H1 (cell line): ENCODE measurements around the gene TECPR2. TPM values are rescaled to one million over a fixed set of nuclear protein-coding genes. Genes with fewer than 3 reads are reported as not detected.

Experiments
- CTCF ChIA-PET: fragments of 300-600 bp; sonication (Branson Sonifier 250); formaldehyde crosslinking; loops from one replicate; lab custom pipeline; 2021; ENCODE audit not compliant: partially characterized antibody; lab: Charles Lee
- POLR2A ChIA-PET: fragments of 300-600 bp; sonication (Branson Sonifier 250); formaldehyde crosslinking; loops from one replicate; lab custom pipeline; 2021; ENCODE audit warnings: inconsistent platforms; ENCODE audit not compliant: partially characterized antibody; lab: Charles Lee
- DNase-seq, 2 experiments: peaks; one replicate each; pipeline versions ENCODE4 v3.0.0 to v3.0.0-alpha.2; 2010 to 2022; ENCODE audit warnings: low spot score in 2 of 2, low read depth in 1 of 2, mixed read lengths in 1 of 2
- FAIRE-seq: peaks from 2 replicates; lab custom pipeline; 2011; peaks lifted over from hg19 to GRCh38; lab: Jason Lieb, UNC
- H2AFZ ChIP-seq: 2 replicates; pipeline ENCODE4 v1.8.1; 2012; ENCODE audit warnings: low read length, inconsistent platforms
- H2AK5ac ChIP-seq: 2 replicates; pipeline ENCODE4 v1.6.1; 2013; ENCODE audit warnings: low read depth, low read length
- H2BK120ac ChIP-seq: replicated peaks from 2 replicates; pipeline ENCODE3; 2013; ENCODE audit warnings: low read depth, low read length, inconsistent platforms
- H2BK12ac ChIP-seq: 2 replicates; pipeline ENCODE4 v1.6.1; 2013; ENCODE audit warnings: low read depth, low read length
- H2BK15ac ChIP-seq: 2 replicates; pipeline ENCODE4 v1.6.1; 2013; ENCODE audit warnings: low read length
- H2BK20ac ChIP-seq: 2 replicates; pipeline ENCODE4 v1.6.1; 2013; ENCODE audit warnings: low read length
- H2BK5ac ChIP-seq: 2 replicates; pipeline ENCODE4 v1.6.1; 2013; ENCODE audit warnings: low read depth, low read length
- H3K14ac ChIP-seq: 2 replicates; pipeline ENCODE4 v1.6.1; 2013; ENCODE audit warnings: inconsistent platforms; ENCODE audit not compliant: insufficient read length
- H3K18ac ChIP-seq: 2 replicates; pipeline ENCODE4 v1.6.1; 2013; ENCODE audit warnings: low read length; ENCODE audit errors: extremely low read depth
- H3K23ac ChIP-seq: 2 replicates; pipeline ENCODE4 v1.6.1; 2013; ENCODE audit warnings: inconsistent platforms; ENCODE audit not compliant: insufficient read length
- H3K23me2 ChIP-seq: 2 replicates; pipeline ENCODE4 v1.6.1; 2013; ENCODE audit warnings: low read depth, low read length
- H3K27ac ChIP-seq: 2 replicates; pipeline ENCODE4 v1.6.1; 2011; ENCODE audit warnings: low read depth, low read length, inconsistent platforms
- H3K27me3 ChIP-seq, 4 experiments: replicated peaks in 1 of 4; 1 replicate in 1 of 4; 2 replicates in 3 of 4; pipeline versions ENCODE4 v1.6.1 to v1.8.1; 2011 to 2013; ENCODE audit warnings: low read length in 3 of 4, mild to moderate bottlenecking in 3 of 4, inconsistent platforms in 2 of 4, mixed read lengths in 2 of 4, moderate library complexity in 1 of 4; ENCODE audit not compliant: control insufficient read depth in 3 of 4, insufficient read depth in 3 of 4; ENCODE audit errors: extremely low read depth in 1 of 4
- H3K36me3 ChIP-seq, 4 experiments: 2 replicates each; pipeline versions ENCODE4 v1.6.1 to v1.8.1; 2011 to 2013; ENCODE audit warnings: mild to moderate bottlenecking in 4 of 4, low read length in 3 of 4, moderate library complexity in 2 of 4, control low read depth in 1 of 4, inconsistent platforms in 1 of 4; ENCODE audit not compliant: insufficient read depth in 4 of 4, control insufficient read depth in 2 of 4
- H3K4ac ChIP-seq: replicated peaks from 2 replicates; pipeline ENCODE3; 2013; ENCODE audit warnings: low read length, low read depth, mixed read lengths, inconsistent platforms; ENCODE audit not compliant: insufficient read length
- H3K4me1 ChIP-seq, 4 experiments: replicated peaks in 1 of 4; 1 replicate in 1 of 4; 2 replicates in 3 of 4; pipeline versions ENCODE4 v1.6.1 to v1.8.1; 2011 to 2013; ENCODE audit warnings: low read length in 3 of 4, inconsistent platforms in 2 of 4, mixed read lengths in 1 of 4; ENCODE audit not compliant: insufficient read depth in 4 of 4, control insufficient read depth in 3 of 4
- H3K4me2 ChIP-seq, 2 experiments: 2 replicates each; pipeline versions ENCODE4 v1.6.1 to v1.8.1; 2011 to 2013; ENCODE audit warnings: low read depth in 2 of 2, low read length in 2 of 2, control low read depth in 1 of 2, inconsistent platforms in 1 of 2, mild to moderate bottlenecking in 1 of 2; ENCODE audit not compliant: insufficient read depth in 1 of 2
- H3K4me3 ChIP-seq, 4 experiments: fragments of 200-600, 300-600 bp in 1 of 4; sonication (generic), shearing (Covaris generic), sonication (Bioruptor Twin) in 1 of 4; 2 replicates each; pipeline versions ENCODE4 v1.5.1 to v1.8.1; 2011 to 2016; ENCODE audit warnings: low read length in 4 of 4, low read depth in 3 of 4, control low read depth in 2 of 4, inconsistent platforms in 2 of 4, mild to moderate bottlenecking in 2 of 4, mixed read lengths in 1 of 4, moderate library complexity in 1 of 4; ENCODE audit not compliant: insufficient read depth in 2 of 4; ENCODE audit errors: extremely low read depth in 1 of 4
- H3K56ac ChIP-seq: replicated peaks from 2 replicates; pipeline ENCODE3; 2013; ENCODE audit warnings: low read depth, mild to moderate bottlenecking, mixed read lengths, low read length, inconsistent platforms; ENCODE audit not compliant: insufficient read length
- H3K79me1 ChIP-seq: 2 replicates; pipeline ENCODE4 v1.6.1; 2013; ENCODE audit warnings: low read depth, low read length, control low read depth
- H3K79me2 ChIP-seq, 2 experiments: 2 replicates each; pipeline versions ENCODE4 v1.6.1 to v1.8.1; 2012 to 2013; ENCODE audit warnings: low read length in 2 of 2, mild to moderate bottlenecking in 2 of 2, inconsistent platforms in 1 of 2; ENCODE audit not compliant: insufficient read depth in 2 of 2, control insufficient read depth in 1 of 2
- H3K9ac ChIP-seq, 4 experiments: replicated peaks in 1 of 4; 1 replicate in 1 of 4; 2 replicates in 3 of 4; pipeline versions ENCODE4 v1.6.1 to v1.8.1; 2011 to 2013; ENCODE audit warnings: low read depth in 3 of 4, low read length in 3 of 4, control low read depth in 2 of 4, mild to moderate bottlenecking in 2 of 4, moderate library complexity in 2 of 4, inconsistent platforms in 1 of 4; ENCODE audit errors: extremely low read depth in 1 of 4
- H3K9me3 ChIP-seq, 2 experiments: 2 replicates each; pipeline versions ENCODE4 v1.6.1 to v1.8.1; 2012 to 2013; ENCODE audit warnings: mild to moderate bottlenecking in 2 of 2, moderate library complexity in 2 of 2, control low read depth in 1 of 2, inconsistent platforms in 1 of 2, low read depth in 1 of 2, low read length in 1 of 2, mixed read lengths in 1 of 2; ENCODE audit not compliant: insufficient read depth in 2 of 2
- H4K20me1 ChIP-seq, 2 experiments: replicated peaks in 1 of 2; 2 replicates each; pipeline versions ENCODE3 to v1.8.1; 2011 to 2013; ENCODE audit warnings: inconsistent platforms in 2 of 2, low read length in 2 of 2, mild to moderate bottlenecking in 1 of 2; ENCODE audit not compliant: insufficient read depth in 2 of 2, control insufficient read depth in 1 of 2
- H4K5ac ChIP-seq: 2 replicates; pipeline ENCODE4 v1.6.1; 2013; ENCODE audit warnings: low read length, low read depth, mixed read lengths, inconsistent platforms; ENCODE audit not compliant: insufficient read length
- H4K8ac ChIP-seq: 2 replicates; pipeline ENCODE4 v1.8.0; 2013; ENCODE audit warnings: mild to moderate bottlenecking, moderate library complexity, low read length, inconsistent platforms; ENCODE audit not compliant: insufficient read depth; ENCODE audit errors: extremely low read depth
- H4K91ac ChIP-seq: replicated peaks from 2 replicates; pipeline ENCODE3; 2013; ENCODE audit warnings: low read length, mixed read lengths, inconsistent platforms; ENCODE audit not compliant: insufficient read length
- BRCA1 ChIP-seq: IDR thresholded peaks from 2 replicates; pipeline ENCODE4 v1.6.1; 2012; ENCODE audit warnings: low read depth, low read length, improper control_type of control experiment
- EZH2 ChIP-seq: fragments of 200-600 bp; sonication (generic); IDR thresholded peaks from 2 replicates; pipeline ENCODE4 v1.7.1; 2012; ENCODE audit warnings: low read depth, mild to moderate bottlenecking, moderate library complexity, low read length, inconsistent platforms; ENCODE audit not compliant: severe bottlenecking
- GABPA ChIP-seq: IDR thresholded peaks from 2 replicates; pipeline ENCODE4 v1.6.1; 2011; ENCODE audit warnings: mild to moderate bottlenecking, low read length, moderate library complexity, borderline replicate concordance; ENCODE audit not compliant: insufficient read depth
- GTF2F1 ChIP-seq: IDR thresholded peaks from 2 replicates; pipeline ENCODE4 v1.6.1; 2012; ENCODE audit warnings: low read depth, low read length, improper control_type of control experiment, borderline replicate concordance
- NRF1 ChIP-seq: IDR thresholded peaks from 2 replicates; pipeline ENCODE4 v1.6.1; 2011; ENCODE audit warnings: mild to moderate bottlenecking, low read depth, low read length, improper control_type of control experiment
- SIX5 ChIP-seq: IDR thresholded peaks from 2 replicates; pipeline ENCODE4 v1.6.1; 2011; ENCODE audit warnings: mild to moderate bottlenecking, low read depth, low read length
- ZNF274 ChIP-seq: IDR thresholded peaks from 2 replicates; pipeline ENCODE4 v1.7.0; 2012; ENCODE audit warnings: low read length, borderline replicate concordance; ENCODE audit errors: extremely low read depth
- whole genome bisulfite sequencing, 2 experiments: shearing (Covaris generic) in 1 of 2; methylation state at CpG; one replicate each; pipeline versions ENCODE4 v1.1.6 to v1.1.7; 2013 to 2015; ENCODE audit warnings: low lambda C conversion rate in 2 of 2, mixed read lengths in 2 of 2, inconsistent platforms in 1 of 2, low coverage in 1 of 2, missing lambda C conversion rate in 1 of 2; ENCODE audit not compliant: insufficient replicate concordance in 2 of 2, insufficient coverage in 1 of 2, insufficient read length in 1 of 2; ENCODE audit errors: extremely low coverage in 1 of 2, missing lambda C conversion rate in 1 of 2; 5-methylcytosine and 5-hydroxymethylcytosine counted together
- polyA plus RNA-seq, 7 experiments: library from polyadenylated mRNA; depleted of rRNA in 3 of 7; stranded (reverse) in 5 of 7; unstranded in 2 of 7; fragments of >200 nt in 5 of 7; fragments of 200-250 nt in 2 of 7; gene quantifications; 1 replicate in 5 of 7; 2 replicates in 1 of 7; 4 replicates in 1 of 7; pipeline versions ENCODE4 v1.2.1 to v1.2.3, GENCODE V29; 2011 to 2013; ENCODE audit warnings: missing spikeins in 2 of 7, mixed read lengths in 2 of 7
- total RNA-seq: library from RNA; stranded (reverse); fragmentation: NEBNext Ultra II Directional; extraction: Animal tissue kit (Norgen Biotek cat#: 25700); gene quantifications from 2 replicates; pipeline ENCODE4 v1.2.1, GENCODE V29; 2021
- TF ChIP-seq, protein P1 (sequence below): IDR thresholded peaks from 2 replicates; pipeline ENCODE4 v1.6.1; 2012; ENCODE audit warnings: inconsistent platforms

The TECPR2 gene
- total and polyA plus RNA-seq, 2 of the 8 experiments (the other 6 are each of a cell fraction or from before 2014, with no cell fraction given), result 6.8 to 19.4 TPM

DNA sequence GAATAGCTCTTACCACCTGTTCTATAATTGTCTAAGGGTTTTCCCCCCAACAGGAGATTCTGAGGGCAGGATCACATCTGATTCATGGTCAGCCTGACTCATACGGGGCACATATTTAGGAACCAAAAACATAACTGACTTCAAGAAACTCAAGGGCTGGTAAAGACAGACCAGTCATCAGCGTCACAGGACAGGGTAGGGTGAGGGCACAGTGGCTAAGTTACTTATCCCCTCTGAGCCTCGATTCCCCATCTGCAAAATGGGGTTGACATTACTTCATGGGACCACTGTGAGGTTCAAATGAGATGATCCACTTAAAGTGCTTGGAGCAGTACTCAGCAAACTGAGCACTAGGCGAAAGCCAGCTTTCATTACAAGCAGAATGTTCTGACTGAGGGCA lies 657 bp upstream of the TECPR2 start:
- 65% methylated on average over 4 of the region's 4 CpGs; no CpG with 5 or more reads in 1 of the 2 experiments for WGBS, 2 experiments
- Histone ChIP-seq H2BK20ac (no peak overlapping the region), H4K20me1 (no peaks in the 10 kb centered on the region), H3K4me3 (peak overlapping the region; percentile 68 to 94 (median 86)), H3K4ac (no peak overlapping the region), H3K9me3 (no peaks in the 10 kb centered on the region), H2BK12ac (no peak overlapping the region), H3K79me2 (peaks cover 0 to 21% of the 10 kb centered on the region in 2 experiments; a peak in 3 of 4 replicates), H3K27me3 (no peaks in the 10 kb centered on the region), H3K23ac (no peak overlapping the region), H3K4me2 (peak overlapping the region; percentile 93 to 96), H3K56ac (no peak overlapping the region), H2AFZ (peak overlapping the region; percentile 80), H4K91ac (no peak overlapping the region), H3K4me1 (peaks cover 2 to 10% (median 4%) of the 10 kb centered on the region in 4 experiments; a peak in 4 of 7 replicates), H4K8ac (no peak overlapping the region), H2BK15ac (no peak overlapping the region), H3K36me3 (peaks cover 0 to 14% (median 2%) of the 10 kb centered on the region in 4 experiments; a peak in 3 of 8 replicates)
- POLR2A ChIA-PET, result interaction anchor here (1.4 to 2.0 kb wide), 3 partner anchors 11 to 13 kb away, joined by 3 to 8 read pairs (median 4); no protein-coding TSS in a partner anchor
- TF ChIP-seq, protein P1, sequence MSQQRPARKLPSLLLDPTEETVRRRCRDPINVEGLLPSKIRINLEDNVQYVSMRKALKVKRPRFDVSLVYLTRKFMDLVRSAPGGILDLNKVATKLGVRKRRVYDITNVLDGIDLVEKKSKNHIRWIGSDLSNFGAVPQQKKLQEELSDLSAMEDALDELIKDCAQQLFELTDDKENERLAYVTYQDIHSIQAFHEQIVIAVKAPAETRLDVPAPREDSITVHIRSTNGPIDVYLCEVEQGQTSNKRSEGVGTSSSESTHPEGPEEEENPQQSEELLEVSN, result no peak
- TF ChIP-seq ZNF274, result no peak
- TF ChIP-seq GABPA, result no peak
- no peak for TF ChIP-seq EZH2
- TF ChIP-seq GTF2F1, result no peak
- no peak for TF ChIP-seq SIX5
- no peak for TF ChIP-seq BRCA1
- no peak for TF ChIP-seq NRF1
- TF ChIP-seq, all 59 proteins: peak for 0
- no peak overlapping the region for H2BK120ac ChIP-seq
- no peak overlapping the region for H2AK5ac ChIP-seq
- peak overlapping the region in 3 of 4 experiments; percentile 74 to 78 (median 77); a peak in 6 of 7 replicates for H3K9ac ChIP-seq
- no peak overlapping the region for H2BK5ac ChIP-seq
- H3K23me2 ChIP-seq, result peaks cover 9% of the 10 kb centered on the region
- no peak overlapping the region for H3K18ac ChIP-seq
- CTCF ChIA-PET, result interaction anchor here (1.1 to 1.8 kb wide), 2 partner anchors 43 to 136 kb away, joined by 4 to 7 read pairs; partner anchors contain the start of gene ZNF839
- DNase-seq (no peak), FAIRE-seq (no peak)
- no peak overlapping the region for H3K27ac ChIP-seq
- peaks cover 10% of the 10 kb centered on the region for H3K79me1 ChIP-seq
- no peak overlapping the region for H4K5ac ChIP-seq
- H3K14ac ChIP-seq, result no peak overlapping the region
